ENCODE data around the gene ZRSR2. TPM values are rescaled to one million over a fixed set of nuclear protein-coding genes. Genes with fewer than 3 reads are reported as not detected.
"Not testable (repeated sequence)": the region's sequence is repeated elsewhere in the genome, so short reads cannot be mapped to it uniquely, and the experiment has no call there.

Gene ZRSR2, protein sequence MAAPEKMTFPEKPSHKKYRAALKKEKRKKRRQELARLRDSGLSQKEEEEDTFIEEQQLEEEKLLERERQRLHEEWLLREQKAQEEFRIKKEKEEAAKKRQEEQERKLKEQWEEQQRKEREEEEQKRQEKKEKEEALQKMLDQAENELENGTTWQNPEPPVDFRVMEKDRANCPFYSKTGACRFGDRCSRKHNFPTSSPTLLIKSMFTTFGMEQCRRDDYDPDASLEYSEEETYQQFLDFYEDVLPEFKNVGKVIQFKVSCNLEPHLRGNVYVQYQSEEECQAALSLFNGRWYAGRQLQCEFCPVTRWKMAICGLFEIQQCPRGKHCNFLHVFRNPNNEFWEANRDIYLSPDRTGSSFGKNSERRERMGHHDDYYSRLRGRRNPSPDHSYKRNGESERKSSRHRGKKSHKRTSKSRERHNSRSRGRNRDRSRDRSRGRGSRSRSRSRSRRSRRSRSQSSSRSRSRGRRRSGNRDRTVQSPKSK
- total RNA-seq: 10 to 100 TPM; 21.9 to 24.2 TPM

DNA sequence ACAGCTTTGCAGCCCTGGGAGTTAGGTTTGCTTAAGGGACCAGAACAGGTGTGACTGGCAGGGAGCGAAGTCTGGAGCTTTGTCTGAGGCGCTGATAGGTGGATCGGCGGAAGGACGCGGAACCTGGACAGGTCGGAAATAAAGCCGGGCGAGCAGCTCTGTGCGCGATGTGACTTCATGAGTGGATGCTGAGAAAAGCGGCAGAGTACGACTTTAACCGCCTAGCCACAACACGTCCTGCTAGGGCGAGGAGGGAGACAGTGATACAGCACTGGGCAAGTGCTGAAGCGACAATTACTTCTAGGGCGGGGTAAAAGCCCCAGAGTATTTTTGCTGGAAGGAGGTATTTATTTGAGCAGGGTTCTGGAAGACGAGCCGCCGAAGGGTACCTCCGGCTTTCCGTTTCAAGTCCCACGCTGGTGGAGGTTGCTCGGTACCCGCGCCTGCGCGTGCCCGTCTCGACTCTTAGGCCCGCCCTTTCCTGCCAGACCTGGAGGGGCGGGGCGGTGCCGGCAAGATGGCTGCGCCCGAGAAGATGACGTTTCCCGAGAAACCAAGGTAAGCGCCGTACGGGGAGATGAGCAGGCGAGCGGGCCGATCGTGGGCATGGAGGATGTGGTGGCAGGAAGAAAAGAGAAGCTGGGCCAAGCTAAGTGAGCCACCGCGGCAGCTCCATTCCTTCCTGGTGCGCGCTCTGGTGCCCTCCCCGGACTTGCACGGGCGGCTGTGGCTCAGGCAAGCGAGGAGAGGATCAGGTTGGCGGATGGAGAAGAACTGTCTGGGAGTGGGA is at the start of gene ZRSR2:
TSS of gene ZRSR2 (plus strand) at position 506 of the 790 bp plus-strand sequence. CDS start at position 518, 12 bp downstream.
- H3K9me3 Mint-ChIP-seq: no peaks in the 10 kb centered on the region
- H3K4me1 Mint-ChIP-seq: peaks cover 31% of the 10 kb centered on the region
- POLR2A ChIA-PET: interaction anchor here (0.7 to 3.8 kb wide), 23 partner anchors 9 to 930 kb away, joined by 3 to 42 read pairs (median 4); partner anchors contain the start of genes AP1S2, CA5B and SYAP1
- H3K27me3 Mint-ChIP-seq: no peaks in the 10 kb centered on the region
- DNase-seq: peak; percentile 89
- peaks cover 19% of the 10 kb centered on the region for H3K36me3 Mint-ChIP-seq (ENCODE audit: low read depth)
- no peak within 1 kb of the TSS for H3K27ac Mint-ChIP-seq
- CTCF ChIA-PET: interaction anchor here (1.1 to 1.8 kb wide), 5 partner anchors 13 to 65 kb away, joined by 3 to 10 read pairs (median 4); partner anchors contain the start of genes AP1S2 and CA5B
- H3K4me3 Mint-ChIP-seq: no peak within 1 kb of the TSS

DNA sequence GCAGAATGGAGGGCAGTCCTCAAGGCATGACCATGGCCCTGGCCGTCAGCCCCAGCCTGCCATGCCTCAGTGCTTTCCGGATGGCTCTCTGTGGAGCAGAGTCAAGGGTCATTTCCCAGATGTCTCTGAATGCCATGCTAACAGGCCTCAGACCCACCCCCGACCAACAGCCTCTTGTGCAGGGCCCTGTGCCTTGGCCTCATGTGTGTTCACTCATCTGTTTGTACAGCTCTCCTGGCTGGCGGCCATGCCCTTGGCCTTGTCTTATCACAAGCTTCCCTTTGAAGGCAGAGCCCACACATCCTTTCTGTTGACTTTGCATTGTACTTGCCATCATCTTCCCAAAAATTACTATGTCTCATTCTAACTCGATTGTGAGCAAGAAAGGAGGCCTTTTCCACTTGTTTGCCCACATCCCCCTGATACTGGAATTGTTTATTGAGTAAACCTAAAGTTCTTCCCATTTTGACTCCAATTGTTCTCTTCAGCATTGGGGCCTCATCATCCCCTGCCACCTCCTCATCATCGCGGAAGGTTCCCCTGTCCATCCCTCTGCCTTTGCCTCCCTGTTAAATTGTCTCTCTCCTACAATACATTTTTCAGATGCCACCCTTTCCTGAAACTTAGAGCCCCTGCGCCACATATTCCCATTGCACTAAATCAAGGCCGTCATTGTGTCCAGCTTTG is 46.0 kb upstream of the ZRSR2 start:
- no peaks in the 10 kb centered on the region for H3K27me3 Mint-ChIP-seq
- peaks cover 39% of the 10 kb centered on the region for H3K36me3 Mint-ChIP-seq (ENCODE audit: low read depth)
- H3K4me1 Mint-ChIP-seq: peaks cover 45% of the 10 kb centered on the region
- CTCF ChIA-PET: no interaction called here
- no peak overlapping the region for H3K4me3 Mint-ChIP-seq
- H3K27ac Mint-ChIP-seq: no peak overlapping the region
- POLR2A ChIA-PET: no interaction called here
- H3K9me3 Mint-ChIP-seq: no peaks in the 10 kb centered on the region
- DNase-seq: no peak

DNA sequence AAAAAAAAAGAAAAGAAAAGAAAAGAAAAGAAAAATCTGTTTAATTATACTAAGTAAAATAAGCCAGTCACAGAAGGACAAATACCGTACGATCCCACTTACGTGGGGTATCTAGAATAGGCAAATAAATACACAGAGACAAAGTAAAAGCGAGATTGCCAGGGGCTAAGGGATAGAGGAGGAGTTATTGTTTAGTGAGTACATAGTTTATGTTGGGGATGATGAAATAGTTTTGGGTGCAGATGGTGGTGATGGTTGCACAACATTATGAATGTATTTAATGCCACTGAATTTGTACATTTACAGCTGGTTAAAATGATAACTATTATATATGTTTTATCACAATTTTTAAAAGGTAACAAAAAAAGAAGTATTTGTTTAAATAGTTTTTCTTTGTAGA is 45.1 kb upstream of the ZRSR2 start:
- POLR2A ChIA-PET: no interaction called here
- CTCF ChIA-PET: no interaction called here
- H3K36me3 Mint-ChIP-seq (ENCODE audit: low read depth): peaks cover 41% of the 10 kb centered on the region

DNA sequence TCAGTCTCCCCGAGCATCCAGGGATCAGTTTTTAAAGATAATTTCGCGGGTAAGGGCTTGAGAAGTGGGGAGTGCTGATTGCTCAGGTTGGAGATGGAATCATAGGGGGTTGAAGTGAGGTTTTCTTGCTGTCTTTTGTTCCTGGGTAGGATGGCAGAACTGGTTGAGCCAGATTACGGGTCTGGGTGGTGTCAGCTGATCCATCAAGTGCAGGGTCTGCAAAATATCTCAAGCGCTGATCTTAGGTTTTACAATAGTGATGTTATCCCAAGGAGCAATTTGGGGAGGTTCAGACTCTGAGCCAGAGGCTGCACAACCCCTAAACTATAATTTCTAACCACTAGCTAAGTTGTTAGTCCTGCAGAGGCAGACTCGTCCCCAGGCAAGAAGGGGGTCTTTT is 43.6 kb upstream of the ZRSR2 start:
- H3K4me3 Mint-ChIP-seq, H3K9me3 Mint-ChIP-seq, POLR2A ChIA-PET, H3K27ac Mint-ChIP-seq, DNase-seq, H3K27me3 Mint-ChIP-seq, CTCF ChIA-PET: not testable (repeated sequence)
- H3K4me1 Mint-ChIP-seq: peaks cover 57% of the 10 kb centered on the region
- peaks cover 44% of the 10 kb centered on the region for H3K36me3 Mint-ChIP-seq (ENCODE audit: low read depth)

More for the DNA sequence above, 45.1 kb upstream of the ZRSR2 start:
- H3K27ac Mint-ChIP-seq: no peak overlapping the region
- H3K27me3 Mint-ChIP-seq: no peaks in the 10 kb centered on the region
- DNase-seq: no peak
- H3K4me3 Mint-ChIP-seq: no peak overlapping the region
- peaks cover 47% of the 10 kb centered on the region for H3K4me1 Mint-ChIP-seq
- no peaks in the 10 kb centered on the region for H3K9me3 Mint-ChIP-seq

DNA sequence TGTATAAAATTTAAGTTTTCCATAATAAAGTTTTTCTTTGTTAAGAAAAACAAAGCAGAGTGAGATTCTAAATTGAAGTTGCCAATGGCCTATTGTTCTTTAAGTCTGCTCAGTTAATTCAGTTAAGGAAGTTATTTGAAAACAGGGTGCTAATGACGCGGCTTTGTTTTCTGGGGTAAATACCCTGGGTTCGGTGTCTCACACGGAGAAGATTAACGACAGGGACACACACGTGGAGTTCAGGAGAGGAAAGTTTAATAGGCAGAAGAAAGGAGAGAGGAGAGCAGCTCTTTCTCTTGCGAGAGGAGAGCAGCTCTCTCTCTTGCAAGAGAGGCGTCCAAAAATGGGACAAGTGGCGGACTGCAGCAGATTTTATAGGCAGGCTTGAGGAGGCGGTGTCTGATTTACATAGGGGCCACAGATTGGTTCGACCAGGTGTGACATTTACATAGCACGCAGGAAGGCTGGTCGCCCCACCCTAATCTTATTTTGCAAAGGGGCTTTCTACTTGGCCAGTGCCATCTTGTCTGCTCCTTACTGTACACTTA is 42.6 kb upstream of the ZRSR2 start:
- Mint-ChIP-seq H3K4me3 (no peak overlapping the region), H3K4me1 (peaks cover 61% of the 10 kb centered on the region), H3K27me3 (no peaks in the 10 kb centered on the region), H3K36me3 (ENCODE audit: low read depth) (peaks cover 41% of the 10 kb centered on the region), H3K9me3 (no peaks in the 10 kb centered on the region), H3K27ac (no peak overlapping the region)
- ChIA-PET CTCF (interaction anchor here (0.9 kb wide), 1 partner anchor 9 kb away, joined by 3 read pairs; no protein-coding TSS in a partner anchor), POLR2A (interaction anchor here (0.8 to 14.0 kb wide), 2 partner anchors 9 to 12 kb away, joined by 3 to 228 read pairs; partner anchors contain the start of gene CA5B)
- no peak for DNase-seq

DNA sequence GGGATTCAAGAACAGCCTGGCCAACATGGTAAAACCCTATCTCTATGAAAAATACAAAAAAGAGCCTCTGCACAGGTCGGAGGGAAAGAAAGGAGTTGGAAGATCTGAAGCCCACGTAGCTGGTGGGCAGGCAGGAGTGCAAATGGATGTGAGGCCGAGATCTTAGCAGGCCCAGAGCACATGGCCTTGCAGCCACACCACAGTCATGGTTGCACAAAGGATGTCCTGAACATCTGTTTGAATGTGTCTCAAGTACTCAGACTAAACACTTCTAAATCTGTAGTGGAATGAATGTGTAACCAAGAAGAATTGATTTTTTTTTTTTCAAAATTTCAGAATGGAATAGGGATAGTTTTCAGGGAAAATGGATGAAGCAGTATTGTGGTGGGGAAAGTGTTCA is 41.4 kb upstream of the ZRSR2 start:
- Mint-ChIP-seq H3K4me3 (no peak overlapping the region), H3K27ac (no peak overlapping the region), H3K4me1 (peaks cover 65% of the 10 kb centered on the region), H3K36me3 (ENCODE audit: low read depth) (peaks cover 42% of the 10 kb centered on the region), H3K9me3 (no peaks in the 10 kb centered on the region), H3K27me3 (no peaks in the 10 kb centered on the region)
- POLR2A ChIA-PET: interaction anchor here (1.0 to 14.0 kb wide), 6 partner anchors 10 to 414 kb away, joined by 3 to 228 read pairs (median 9); partner anchors contain the start of genes AP1S2, CA5B and ZRSR2
- DNase-seq: no peak
- CTCF ChIA-PET: interaction anchor here (1.9 kb wide), 1 partner anchor 10 kb away, joined by 26 read pairs; the partner anchor contains the start of gene CA5B

DNA sequence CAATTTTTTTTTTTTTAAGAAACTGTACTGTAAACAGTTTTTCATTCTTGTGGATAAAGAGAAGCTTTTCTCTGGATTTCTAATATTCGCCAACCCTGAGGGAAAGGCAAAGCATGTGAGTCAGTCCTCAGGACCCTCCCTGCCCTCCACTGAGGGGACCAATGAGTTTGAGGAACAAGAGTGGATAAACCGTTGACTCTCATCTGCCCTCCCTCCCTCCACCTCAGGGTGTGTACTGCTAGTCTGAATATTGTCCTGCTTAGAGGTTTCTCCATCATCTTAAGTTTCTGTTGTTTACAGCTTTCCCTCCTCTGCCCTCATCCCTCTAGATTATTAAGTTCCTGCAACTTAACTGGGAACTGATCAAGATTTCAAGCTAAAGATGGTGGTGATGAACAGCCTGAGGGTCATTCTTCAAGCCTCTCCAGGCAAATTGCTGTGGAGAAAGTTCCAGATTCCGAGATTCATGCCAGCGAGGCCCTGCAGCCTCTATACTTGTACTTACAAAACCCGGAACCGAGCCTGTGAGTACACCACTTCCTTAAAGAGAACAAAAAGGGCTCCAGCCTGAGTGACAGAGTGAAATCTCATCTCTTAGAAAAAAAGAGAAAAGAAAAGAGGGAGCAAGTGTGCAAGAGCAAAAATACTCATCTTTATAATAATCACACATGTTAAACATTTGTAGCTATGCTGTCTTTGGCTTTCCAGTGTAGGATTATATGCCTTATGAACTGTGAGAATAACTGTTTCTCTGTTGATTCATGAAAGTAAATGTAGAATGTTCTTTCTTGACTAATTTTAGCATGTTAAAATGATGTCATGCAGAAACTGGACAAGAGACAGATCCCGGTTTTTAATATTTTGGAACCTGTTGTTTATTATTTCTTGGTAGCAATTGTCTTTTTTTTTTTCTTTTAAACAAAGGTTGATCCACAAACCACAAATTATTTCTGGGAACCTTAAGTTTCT is 40.4 kb upstream of the ZRSR2 start:
- H3K36me3 Mint-ChIP-seq (ENCODE audit: low read depth): peaks cover 39% of the 10 kb centered on the region
- H3K4me1 Mint-ChIP-seq: peaks cover 68% of the 10 kb centered on the region
- H3K27me3 Mint-ChIP-seq: no peaks in the 10 kb centered on the region
- CTCF ChIA-PET: interaction anchor here (1.8 to 1.9 kb wide), 2 partner anchors 11 to 12 kb away, joined by 3 to 26 read pairs; partner anchors contain the start of gene CA5B
- DNase-seq: peak; percentile 39
- no peaks in the 10 kb centered on the region for H3K9me3 Mint-ChIP-seq
- peak overlapping the region; percentile 66 for H3K4me3 Mint-ChIP-seq
- peak overlapping the region; percentile 99 for H3K27ac Mint-ChIP-seq
- POLR2A ChIA-PET: interaction anchor here (0.9 to 14.0 kb wide), 11 partner anchors 10 to 416 kb away, joined by 3 to 228 read pairs (median 8); partner anchors contain the start of genes AP1S2, CA5B and ZRSR2

DNA sequence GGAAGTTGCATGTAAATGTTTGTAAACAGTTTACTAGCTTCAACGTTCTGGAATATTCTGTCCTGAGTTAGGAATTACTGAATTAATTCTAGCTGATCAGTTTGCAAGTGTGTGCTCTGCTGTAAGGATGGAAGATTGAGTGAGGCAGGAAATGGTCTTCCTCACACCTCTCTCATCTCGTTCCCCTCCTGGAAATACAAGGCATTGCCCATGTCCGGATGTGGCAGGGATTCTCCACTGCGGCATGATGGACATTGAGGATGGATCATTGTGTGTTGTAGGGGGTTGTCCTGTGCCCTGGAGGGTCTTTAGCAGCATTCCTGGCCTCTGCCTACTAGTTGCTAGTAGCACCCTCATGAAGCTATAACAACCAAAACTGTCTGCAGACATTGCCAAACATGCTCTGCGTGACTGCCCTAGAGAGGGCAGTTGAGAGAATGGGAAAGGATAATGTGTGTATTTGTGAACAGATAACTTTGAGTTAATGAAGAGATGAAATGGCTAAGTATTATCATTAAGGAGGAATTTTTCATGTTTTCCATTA is 39.6 kb upstream of the ZRSR2 start:
- CTCF ChIA-PET: interaction anchor here (1.8 to 2.1 kb wide), 3 partner anchors 11 to 12 kb away, joined by 3 to 26 read pairs (median 8); partner anchors contain the start of gene CA5B
- Mint-ChIP-seq H3K36me3 (ENCODE audit: low read depth) (peaks cover 39% of the 10 kb centered on the region), H3K9me3 (no peaks in the 10 kb centered on the region), H3K27me3 (no peaks in the 10 kb centered on the region), H3K27ac (peak overlapping the region; percentile 99), H3K4me1 (peaks cover 66% of the 10 kb centered on the region), H3K4me3 (peak overlapping the region; percentile 66)
- DNase-seq: peak; percentile 21
- POLR2A ChIA-PET: interaction anchor here (1.1 to 14.0 kb wide), 9 partner anchors 9 to 416 kb away, joined by 3 to 228 read pairs (median 8); partner anchors contain the start of genes AP1S2, CA5B and ZRSR2

DNA sequence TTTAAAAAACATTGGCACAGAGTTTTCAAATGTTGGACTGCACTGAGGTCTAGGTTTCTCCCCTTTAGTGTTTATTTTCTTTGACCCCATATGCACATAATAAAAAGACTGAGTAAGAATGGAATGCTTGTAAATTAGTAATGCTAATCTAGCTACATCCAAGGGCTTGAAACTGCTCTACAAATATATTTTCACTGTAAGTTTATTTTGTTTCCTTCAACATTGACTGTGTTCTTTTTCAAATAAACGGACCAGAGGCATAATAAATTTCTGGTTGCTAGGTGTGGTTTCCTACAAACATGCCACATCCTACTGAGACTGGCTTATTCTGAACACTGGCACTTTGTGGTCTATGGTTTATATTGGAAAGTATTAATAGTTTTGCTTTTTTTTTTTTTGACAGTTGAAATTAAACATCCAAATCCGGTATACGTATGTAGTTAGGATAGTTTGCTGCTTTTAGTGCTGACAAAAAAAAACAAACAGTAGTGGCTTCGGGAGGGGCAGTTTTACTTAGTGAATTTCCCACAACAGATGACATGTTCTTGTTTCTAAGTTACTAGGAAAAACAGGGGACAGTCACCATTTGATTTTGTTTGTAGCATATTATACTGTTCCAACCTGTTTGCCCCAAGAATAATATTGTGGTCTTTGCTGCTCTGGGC is 39.0 kb upstream of the ZRSR2 start:
- Mint-ChIP-seq H3K9me3 (no peaks in the 10 kb centered on the region), H3K4me1 (peaks cover 71% of the 10 kb centered on the region), H3K27me3 (no peaks in the 10 kb centered on the region), H3K4me3 (peak overlapping the region; percentile 66), H3K36me3 (ENCODE audit: low read depth) (peaks cover 43% of the 10 kb centered on the region), H3K27ac (peak overlapping the region; percentile 99)
- POLR2A ChIA-PET: interaction anchor here (1.1 to 14.0 kb wide), 7 partner anchors 8 to 104 kb away, joined by 3 to 228 read pairs (median 10); partner anchors contain the start of genes AP1S2, CA5B and ZRSR2
- no peak for DNase-seq
- CTCF ChIA-PET: interaction anchor here (1.8 to 2.1 kb wide), 2 partner anchors 10 to 13 kb away, joined by 3 to 8 read pairs; partner anchors contain the start of gene CA5B

DNA sequence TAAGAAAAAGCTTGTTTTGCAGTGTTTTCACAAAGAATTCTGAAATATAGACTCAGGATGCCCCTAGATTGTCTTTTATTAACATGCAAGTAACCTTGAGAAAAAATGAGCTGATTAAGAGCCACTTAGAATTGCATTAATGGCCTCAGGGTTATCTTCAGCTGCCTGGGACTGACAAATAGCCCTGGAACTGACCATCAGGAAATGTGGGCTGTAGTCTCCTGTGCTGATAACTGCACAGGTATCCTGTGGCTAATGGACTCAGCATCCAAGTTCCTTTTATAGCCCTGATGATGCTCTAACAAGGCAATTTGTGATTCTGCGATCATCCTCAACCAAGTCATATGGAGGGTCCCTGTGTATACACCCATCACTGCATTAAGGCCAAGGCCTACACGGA is 35.2 kb upstream of the ZRSR2 start:
- H3K27ac Mint-ChIP-seq: no peak overlapping the region
- peaks cover 69% of the 10 kb centered on the region for H3K4me1 Mint-ChIP-seq
- ChIA-PET CTCF (no interaction called here), POLR2A (interaction anchor here (2.3 to 14.0 kb wide), 2 partner anchors 16 to 35 kb away, joined by 8 to 228 read pairs; partner anchors contain the start of genes CA5B and ZRSR2)
- no peaks in the 10 kb centered on the region for H3K9me3 Mint-ChIP-seq
- no peak overlapping the region for H3K4me3 Mint-ChIP-seq
- H3K27me3 Mint-ChIP-seq: no peaks in the 10 kb centered on the region
- DNase-seq: no peak
- peaks cover 31% of the 10 kb centered on the region for H3K36me3 Mint-ChIP-seq (ENCODE audit: low read depth)
